ENCODE results near the gene PLPPR3.
"Not testable (repeated sequence)": the region's sequence is repeated elsewhere in the genome, so short reads cannot be mapped to it uniquely, and the experiment has no call there.

The PLPPR3 gene

DNA sequence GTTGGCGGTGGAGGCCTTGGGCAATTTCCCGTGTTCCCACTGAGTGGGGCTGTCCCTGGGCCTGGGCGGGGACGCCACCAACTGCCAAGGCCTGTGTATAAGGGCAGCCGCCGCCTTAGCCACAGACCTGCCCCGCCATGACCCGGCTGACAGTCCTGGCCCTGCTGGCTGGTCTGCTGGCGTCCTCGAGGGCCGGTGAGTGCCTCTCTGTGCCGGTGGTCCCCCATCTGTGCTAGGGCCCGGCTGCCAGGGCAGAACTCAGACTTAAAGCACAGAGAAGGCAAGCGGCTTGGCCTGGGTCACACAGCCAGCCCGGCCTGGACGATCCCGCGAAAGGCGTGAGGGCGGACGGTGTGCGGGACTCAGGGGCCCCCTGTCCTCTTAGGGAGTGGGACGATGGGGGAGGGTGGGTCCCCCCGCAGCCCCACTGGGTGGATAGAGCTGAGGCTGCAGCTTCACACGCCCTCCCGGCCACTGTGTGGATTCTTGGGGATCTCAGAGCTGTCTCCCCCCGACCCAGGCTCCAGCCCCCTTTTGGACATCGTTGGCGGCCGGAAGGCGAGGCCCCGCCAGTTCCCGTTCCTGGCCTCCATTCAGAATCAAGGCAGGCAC lies 6.1 kb upstream of the PLPPR3 start, which contains the start of gene AZU1:
AZU1 (plus strand) TSS at position 128 of the 612 bp plus-strand sequence; CDS start at position 138, 10 bp downstream.
- no peak for DNase-seq (ENCODE audit: low read depth in 2 of 2)

DNA sequence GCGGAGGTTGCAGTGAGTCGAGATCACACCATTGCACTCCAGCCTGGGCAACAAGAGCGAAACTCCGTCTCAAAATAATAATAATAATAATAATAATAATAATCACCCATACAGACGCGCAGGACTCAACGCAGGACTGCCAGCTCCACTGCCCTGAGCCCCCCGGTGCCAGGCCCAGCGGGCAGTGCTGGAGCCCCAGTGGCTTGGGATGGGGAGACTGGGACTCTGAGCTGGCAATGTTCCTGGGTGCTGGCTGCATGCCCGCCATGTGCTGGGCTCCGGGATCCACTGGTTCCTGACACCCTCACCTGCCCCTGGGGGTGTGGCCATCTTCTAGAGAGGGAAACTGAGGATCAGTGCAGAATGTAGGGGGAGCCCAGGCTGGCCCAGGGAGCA lies 5.6 kb upstream of the PLPPR3 start:
- DNase-seq (ENCODE audit: low read depth in 2 of 2), result no peak

GRCh38 chr19:825897-826644 lies 4.3 kb upstream of the PLPPR3 start:
- no peak for DNase-seq (ENCODE audit: low read depth in 2 of 2)

- DNase-seq (ENCODE audit: low read depth in 2 of 2), result no peak
Measured at GRCh38 chr19:824885-825284, 3.1 kb upstream of the PLPPR3 start.

- no peak for DNase-seq (ENCODE audit: low read depth in 2 of 2)
Measured at GRCh38 chr19:823565-824121, 1.9 kb upstream of the PLPPR3 start.

DNA sequence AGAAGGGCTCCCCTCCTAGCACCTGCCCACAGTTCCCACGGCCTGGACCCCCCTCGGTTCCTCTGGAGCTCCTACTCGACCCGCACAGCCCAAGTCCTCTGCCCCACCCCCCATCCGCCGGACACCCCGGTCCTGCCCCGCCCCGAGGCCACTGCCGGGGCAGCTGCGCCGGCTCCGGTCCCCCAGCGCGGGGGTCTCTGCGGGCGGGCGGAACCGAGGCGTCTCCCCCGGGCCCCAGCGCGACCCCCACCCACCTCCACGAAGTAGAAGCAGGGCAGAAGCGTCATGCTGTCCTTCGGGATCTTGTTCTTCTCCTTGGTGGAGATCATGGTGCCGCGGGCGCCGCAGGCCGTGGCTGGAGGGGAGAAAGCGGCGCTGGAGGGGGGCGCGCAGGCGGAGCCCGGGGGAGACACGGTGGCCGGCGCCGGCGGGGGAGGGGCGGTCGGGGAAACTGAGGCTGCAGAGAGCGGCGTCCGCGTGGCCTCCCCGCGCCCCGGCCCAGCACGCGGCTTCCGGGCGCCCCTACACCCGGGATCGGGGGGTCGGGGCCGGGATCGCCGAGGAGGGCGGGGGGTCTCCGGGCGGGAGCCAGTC lies 427 bp downstream of the PLPPR3 start:
- no peak for DNase-seq (ENCODE audit: low read depth in 2 of 2)

- DNase-seq (ENCODE audit: low read depth in 2 of 2), result not testable (repeated sequence)
Measured at GRCh38 chr19:820212-820611, 1.5 kb downstream of the PLPPR3 start.

DNA sequence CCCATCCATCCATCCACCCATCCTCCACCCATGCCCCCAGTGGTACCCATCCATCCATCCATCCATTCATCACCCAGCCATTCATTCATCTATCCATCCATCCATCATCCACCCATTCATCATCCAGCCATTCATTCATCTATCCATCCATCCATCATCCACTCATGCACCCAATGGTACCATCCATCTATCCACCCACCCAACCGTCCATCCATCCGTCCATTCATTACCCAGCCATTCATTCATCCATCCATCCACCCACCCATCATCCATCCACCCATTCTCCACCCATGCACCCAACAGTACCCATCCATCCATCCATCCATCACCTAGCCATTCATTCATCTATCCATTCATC lies 5.3 kb downstream of the PLPPR3 start:
- no peak for DNase-seq (ENCODE audit: low read depth in 2 of 2)

DNA sequence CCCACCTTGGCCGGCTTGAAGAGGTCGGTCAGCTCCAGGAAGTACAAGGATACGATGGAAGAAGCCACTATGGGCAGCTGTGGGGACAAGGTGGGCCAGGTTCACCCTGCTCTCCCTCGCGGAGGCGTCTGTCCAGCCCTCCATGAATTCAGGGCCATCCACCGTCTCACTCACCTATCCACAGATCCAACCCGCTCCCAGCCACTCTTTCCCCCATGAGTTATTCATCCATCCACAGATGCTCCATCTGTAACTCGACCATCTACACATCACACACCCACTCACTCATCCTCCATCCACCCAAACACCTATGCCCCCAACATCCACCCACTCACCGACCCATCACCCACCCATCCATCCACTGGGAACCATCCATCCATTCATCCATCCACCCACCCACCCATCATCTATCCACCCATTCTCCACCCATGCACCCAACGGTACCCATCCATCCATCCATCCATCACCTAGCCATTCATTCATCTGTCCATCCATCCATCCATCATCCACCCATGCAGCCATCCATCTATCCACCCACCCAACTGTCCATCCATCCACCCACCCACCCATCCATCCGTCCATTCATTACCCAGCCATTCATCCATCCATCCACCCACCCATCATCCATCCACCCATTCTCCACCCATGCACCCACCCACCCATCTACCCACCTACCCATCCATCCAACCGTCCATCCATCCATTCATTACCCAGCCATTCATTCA lies 5.8 kb downstream of the PLPPR3 start:
- DNase-seq (ENCODE audit: low read depth in 2 of 2), result no peak

DNA sequence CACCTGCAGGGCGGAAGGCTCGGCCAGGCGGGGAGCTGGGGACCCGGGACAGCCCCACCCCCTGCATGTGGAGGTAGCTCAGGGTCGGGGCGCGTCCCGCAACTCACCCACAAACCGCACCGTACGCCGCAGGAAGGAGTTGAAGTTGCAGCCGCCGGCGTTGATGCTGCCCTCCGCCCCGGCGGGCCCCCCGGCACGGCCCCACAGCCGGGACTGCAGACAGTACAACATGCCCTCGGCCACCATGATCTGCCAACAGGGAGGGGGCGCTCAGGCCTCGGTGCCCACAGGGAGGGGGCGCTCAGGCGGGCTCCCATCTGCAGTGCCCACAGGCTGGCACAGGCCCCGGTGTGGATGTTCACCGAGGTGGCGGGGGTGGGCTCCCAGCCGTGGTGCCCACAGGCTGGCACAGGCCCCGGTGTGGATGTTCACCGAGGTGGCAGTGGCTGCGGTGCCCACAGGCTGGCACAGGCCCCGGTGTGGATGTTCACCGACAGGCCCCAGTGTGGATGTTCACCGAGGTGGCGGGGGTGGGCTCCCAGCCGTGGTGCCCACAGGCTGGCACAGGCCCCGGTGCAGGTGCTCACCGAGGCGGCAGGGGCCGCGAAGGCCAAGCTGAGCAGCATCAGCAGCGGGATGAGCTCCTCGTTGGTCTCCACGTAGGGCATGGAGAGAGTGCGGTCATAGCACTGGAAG lies 6.5 kb downstream of the PLPPR3 start:
- DNase-seq (ENCODE audit: low read depth in 2 of 2), result no peak

DNA sequence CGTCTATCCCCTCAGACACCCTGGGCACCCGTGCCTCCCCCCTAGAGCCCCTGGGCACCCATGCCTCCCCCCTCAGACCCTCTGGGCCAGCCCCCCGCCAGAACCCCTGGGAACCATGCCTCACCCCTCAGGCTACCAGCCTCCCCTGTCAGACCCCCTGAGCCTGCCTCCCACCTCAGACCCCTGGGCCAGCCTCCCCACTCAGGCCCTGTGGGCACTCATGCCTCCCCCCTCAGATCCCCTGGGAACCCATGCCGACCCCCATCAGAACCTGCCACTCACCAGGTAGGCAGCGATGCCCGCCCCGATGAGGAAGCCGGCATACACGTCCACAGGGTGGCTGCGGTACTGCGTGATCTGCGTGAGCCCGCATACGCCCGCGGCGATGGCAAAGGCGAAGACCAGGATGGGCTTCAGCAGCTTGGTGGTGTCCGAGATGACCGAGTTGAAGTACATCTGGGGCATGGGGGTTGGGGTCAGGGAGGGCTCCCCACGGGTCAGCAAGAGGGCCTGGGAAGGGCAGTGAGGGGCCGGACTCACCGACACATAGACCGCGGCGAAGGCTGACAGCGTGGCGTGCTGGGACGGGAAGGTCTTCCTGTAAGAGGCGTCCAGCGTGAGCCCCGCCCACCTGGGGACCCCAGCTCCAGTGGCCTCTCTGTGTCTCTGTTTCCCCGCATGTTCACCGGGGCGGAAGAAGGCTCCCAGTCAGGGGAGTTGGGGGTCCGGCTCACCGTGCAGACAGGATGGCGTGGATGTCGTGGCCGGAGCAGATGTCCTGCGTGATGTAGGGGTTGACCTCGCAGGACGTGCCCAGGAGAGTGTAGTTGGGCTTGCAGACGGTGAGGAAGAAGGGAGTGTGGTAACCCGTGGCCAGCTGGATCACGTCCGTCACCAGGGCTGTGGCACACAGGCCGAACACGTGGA lies 7.3 kb downstream of the PLPPR3 start:
- no peak for DNase-seq (ENCODE audit: low read depth in 2 of 2)

GRCh38 chr19:813219-814151 lies 8.3 kb downstream of the PLPPR3 start:
- DNase-seq (ENCODE audit: low read depth in 2 of 2), result no peak

DNA sequence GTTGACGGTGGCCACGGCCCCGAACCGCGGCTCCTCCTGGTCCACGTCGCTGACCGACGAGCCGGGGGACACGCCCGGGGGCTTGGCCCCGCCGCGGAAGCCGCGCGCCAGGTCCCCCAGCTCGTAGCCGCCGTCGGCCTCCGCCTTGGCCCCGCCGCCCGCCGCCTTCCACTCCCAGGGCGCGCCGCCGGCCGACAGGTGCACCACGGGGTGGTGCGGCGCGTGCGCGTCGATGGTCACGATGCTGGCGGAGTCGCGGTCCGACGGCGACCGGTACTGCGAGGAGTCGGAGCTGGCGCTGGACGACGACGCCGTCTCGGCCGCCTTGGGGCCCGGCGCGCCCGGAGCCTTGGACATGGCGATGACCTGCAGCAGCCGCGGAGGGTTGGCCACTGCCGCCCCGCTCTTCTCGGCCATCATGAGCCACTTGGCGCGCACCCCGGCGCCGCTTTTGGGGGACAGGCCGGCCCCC lies 9.0 kb downstream of the PLPPR3 start:
- DNase-seq (ENCODE audit: low read depth in 2 of 2), result no peak

DNA sequence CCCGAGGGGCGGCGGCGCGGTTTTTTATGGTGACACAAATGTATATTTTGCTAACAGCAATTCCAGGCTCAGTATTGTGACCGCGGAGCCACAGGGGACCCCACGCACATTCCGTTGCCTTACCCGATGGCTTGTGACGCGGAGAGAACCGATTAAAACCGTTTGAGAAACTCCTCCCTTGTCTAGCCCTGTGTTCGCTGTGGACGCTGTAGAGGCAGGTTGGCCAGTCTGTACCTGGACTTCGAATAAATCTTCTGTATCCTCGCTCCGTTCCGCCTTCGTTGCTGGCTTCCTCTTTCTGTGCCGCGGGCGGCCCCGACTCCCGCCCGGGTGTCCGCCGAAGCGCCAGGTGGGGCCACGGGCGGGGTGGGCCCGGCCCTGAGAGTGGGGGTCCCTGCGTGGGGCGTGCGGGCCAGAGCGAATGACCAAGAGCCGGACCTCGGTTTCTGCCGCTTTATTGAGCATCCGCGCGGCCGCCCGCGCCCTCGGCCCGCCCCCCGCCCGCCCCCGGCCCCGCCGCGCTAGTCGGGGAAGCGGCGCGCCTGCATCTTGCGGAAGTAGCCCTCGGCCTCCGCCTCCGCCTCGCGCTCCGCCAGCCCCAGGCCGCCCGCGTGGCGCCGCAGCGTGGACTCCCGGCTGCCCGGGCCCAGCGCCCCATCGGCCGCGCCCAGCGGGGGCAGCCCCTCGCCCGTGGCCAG lies 9.6 kb downstream of the PLPPR3 start:
- DNase-seq (ENCODE audit: low read depth in 2 of 2), result no peak

DNA sequence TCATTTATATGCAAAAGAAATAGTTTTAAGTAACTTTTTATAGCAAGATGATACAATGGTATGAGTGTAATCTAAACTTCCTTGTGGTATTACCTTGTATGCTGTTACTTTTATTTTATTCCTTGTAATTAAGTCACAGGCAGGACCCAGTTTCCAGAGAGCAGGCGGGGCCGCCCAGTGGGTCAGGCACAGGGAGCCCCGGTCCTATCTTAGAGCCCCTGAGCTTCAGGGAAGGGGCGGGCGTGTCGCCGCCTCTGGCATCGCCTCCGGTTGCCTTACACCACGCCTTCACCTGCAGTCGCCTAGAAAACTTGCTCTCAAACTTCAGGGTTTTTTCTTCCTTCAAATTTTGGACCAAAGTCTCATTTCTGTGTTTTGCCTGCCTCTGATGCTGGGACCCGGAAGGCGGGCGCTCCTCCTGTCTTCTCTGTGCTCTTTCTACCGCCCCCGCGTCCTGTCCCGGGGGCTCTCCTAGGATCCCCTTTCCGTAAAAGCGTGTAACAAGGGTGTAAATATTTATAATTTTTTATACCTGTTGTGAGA lies 10.2 kb downstream of the PLPPR3 start:
- no peak for DNase-seq (ENCODE audit: low read depth in 2 of 2)

- no peak for DNase-seq (ENCODE audit: low read depth in 2 of 2)
Measured at GRCh38 chr19:810883-811489, 10.8 kb downstream of the PLPPR3 start.

DNA sequence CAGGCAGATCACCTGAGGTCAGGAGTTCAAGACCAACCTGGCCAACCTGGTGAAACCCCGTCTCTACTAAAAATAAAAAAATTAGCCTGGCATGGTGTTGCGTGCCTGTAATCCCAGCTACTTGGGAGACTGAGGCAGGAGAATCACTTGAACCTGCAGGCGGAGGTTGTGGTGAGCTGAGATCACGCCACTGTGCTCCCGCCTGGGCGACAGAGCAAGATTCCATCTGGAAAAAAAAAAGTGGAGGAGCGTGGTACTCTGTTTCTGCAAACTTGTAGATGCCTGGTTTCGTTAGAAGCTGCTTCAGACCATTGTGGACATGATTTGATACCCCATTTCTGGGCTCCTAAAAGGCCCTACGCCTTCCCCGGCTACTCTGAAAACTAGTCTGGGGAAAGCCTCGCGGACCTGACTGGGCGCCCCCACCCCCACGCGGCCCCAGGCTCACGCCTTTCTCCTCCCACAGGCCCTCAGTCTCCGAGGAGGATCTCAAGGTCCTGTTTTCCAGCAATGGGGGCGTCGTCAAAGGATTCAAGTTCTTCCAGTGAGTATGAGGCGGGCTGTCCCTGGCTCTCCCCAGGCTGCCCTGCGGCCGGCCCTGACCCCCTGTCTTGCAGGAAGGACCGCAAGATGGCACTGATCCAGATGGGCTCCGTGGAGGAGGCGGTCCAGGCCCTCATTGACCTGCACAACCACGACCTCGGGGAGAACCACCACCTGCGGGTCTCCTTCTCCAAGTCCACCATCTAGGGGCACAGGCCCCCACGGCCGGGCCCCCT lies 11.5 kb downstream of the PLPPR3 start:
- no peak for DNase-seq (ENCODE audit: low read depth in 2 of 2)

All from stimulated activated CD8-positive, alpha-beta memory T cell treated with anti-CD3 and anti-CD28 coated beads, Interleukin-7, amount 100 ng/mL, for 1 hour (primary cell).